GM23338 (cell line): ENCODE measurements around the gene AGPAT3. TPM values are rescaled to one million over a fixed set of nuclear protein-coding genes. Genes with fewer than 3 reads are reported as not detected.

Experiments used
- ATAC-seq: fragments of 200-7000 bp; cut with Tn5 transposase; 3 replicates; pipeline ENCODE4 v1.9.1; 2020
- DNase-seq: peaks from one replicate; pipeline ENCODE4 v3.0.0-alpha.2; 2015; ENCODE audit warnings: low spot score
- H2AFZ ChIP-seq: fragments of 200-600 bp; sonication (generic); 2 replicates; pipeline ENCODE4 v1.8.0; 2016; ENCODE audit warnings: antibody characterized with exemption, mild to moderate bottlenecking, moderate library complexity
- H3F3A ChIP-seq: fragments of 200-600 bp; sonication (generic); replicated peaks from 2 replicates; pipeline ENCODE4 v1.8.0; 2017; ENCODE audit warnings: antibody characterized with exemption, mixed run types, low read depth
- H3K27ac ChIP-seq: fragments of 200-600 bp; sonication (generic); 2 replicates; pipeline ENCODE4 v1.6.1; 2016; ENCODE audit warnings: low read depth
- H3K27me3 ChIP-seq: fragments of 200-600 bp; sonication (generic); 2 replicates; pipeline ENCODE4 v1.8.0; 2016; ENCODE audit warnings: mild to moderate bottlenecking, mixed run types, moderate library complexity; ENCODE audit not compliant: insufficient read depth
- H3K36me3 ChIP-seq: fragments of 200-600 bp; sonication (generic); 2 replicates; pipeline ENCODE4 v1.8.0; 2016; ENCODE audit warnings: mild to moderate bottlenecking; ENCODE audit not compliant: insufficient read depth
- H3K4me1 ChIP-seq: fragments of 200-600 bp; sonication (generic); 2 replicates; pipeline ENCODE4 v1.8.0; 2016; ENCODE audit warnings: mild to moderate bottlenecking, moderate library complexity; ENCODE audit not compliant: insufficient read depth
- H3K4me2 ChIP-seq: fragments of 200-600 bp; sonication (generic); 2 replicates; pipeline ENCODE4 v1.7.1; 2017; ENCODE audit warnings: mixed run types
- H3K4me3 ChIP-seq: fragments of 200-600 bp; sonication (generic); 2 replicates; pipeline ENCODE4 v1.6.1; 2016; ENCODE audit warnings: mixed run types
- H3K79me2 ChIP-seq: fragments of 200-600 bp; sonication (generic); replicated peaks from 2 replicates; pipeline ENCODE4 v1.8.0; 2017; ENCODE audit warnings: mild to moderate bottlenecking; ENCODE audit not compliant: insufficient read depth
- H3K9me2 ChIP-seq: fragments of 200-600 bp; sonication (generic); 2 replicates; pipeline ENCODE4 v1.8.0; 2017; ENCODE audit not compliant: insufficient read depth
- H4K20me1 ChIP-seq: fragments of 200-600 bp; sonication (generic); replicated peaks from 2 replicates; pipeline ENCODE4 v1.8.0; 2017; ENCODE audit warnings: mild to moderate bottlenecking; ENCODE audit not compliant: insufficient read depth
- H3K27ac Mint-ChIP-seq: 2 replicates; pipeline ENCODE4 v1.8.0; 2020; ENCODE audit warnings: inconsistent platforms, mild to moderate bottlenecking, moderate library complexity, mixed read lengths
- H3K27me3 Mint-ChIP-seq: 3 replicates; pipeline ENCODE4 v1.8.0; 2022; ENCODE audit warnings: low read depth, mild to moderate bottlenecking, moderate library complexity, mixed read lengths, inconsistent platforms; ENCODE audit not compliant: insufficient read depth, poor library complexity
- H3K36me3 Mint-ChIP-seq: 3 replicates; pipeline ENCODE4 v1.8.0; 2021; ENCODE audit warnings: low read depth, mild to moderate bottlenecking, inconsistent platforms, moderate library complexity, mixed read lengths
- H3K4me1 Mint-ChIP-seq: 3 replicates; pipeline ENCODE4 v1.8.0; 2020; ENCODE audit warnings: mild to moderate bottlenecking, inconsistent platforms, mixed read lengths
- H3K4me3 Mint-ChIP-seq: 3 replicates; pipeline ENCODE4 v1.8.0; 2021; ENCODE audit warnings: moderate library complexity, mild to moderate bottlenecking, inconsistent platforms, mixed read lengths
- H3K9me3 Mint-ChIP-seq: 3 replicates; pipeline ENCODE4 v1.8.0; 2020; ENCODE audit warnings: moderate library complexity, mild to moderate bottlenecking, inconsistent platforms, mixed read lengths
- CREB1 ChIP-seq: fragments of 250-450 bp; sonication (Bioruptor Pico); IDR thresholded peaks from 2 replicates; pipeline ENCODE4 v1.5.0; 2020; ENCODE audit warnings: low read depth, mild to moderate bottlenecking, moderate library complexity
- EZH2 ChIP-seq: fragments of 200-600 bp; sonication (generic); IDR thresholded peaks from one replicate; pipeline ENCODE4 v1.8.0; 2017; ENCODE audit warnings: antibody characterized with exemption, mild to moderate bottlenecking, low read depth; ENCODE audit not compliant: unreplicated experiment
- EZH2phosphoT487 ChIP-seq: fragments of 200-600 bp; sonication (generic); IDR thresholded peaks from one replicate; pipeline ENCODE4 v1.8.1; 2018; ENCODE audit warnings: antibody characterized with exemption; ENCODE audit not compliant: unreplicated experiment
- JUNB ChIP-seq: IDR thresholded peaks from one replicate; pipeline ENCODE4 v1.6.1; 2016; ENCODE audit warnings: antibody characterized with exemption; ENCODE audit not compliant: unreplicated experiment
- NANOG ChIP-seq: IDR thresholded peaks from 2 replicates; pipeline ENCODE4 v1.6.1; 2016; ENCODE audit warnings: antibody characterized with exemption, borderline replicate concordance
- POLR2AphosphoS5 ChIP-seq: IDR thresholded peaks from 2 replicates; pipeline ENCODE4 v1.6.1; 2016; ENCODE audit warnings: antibody characterized with exemption, low read depth
- STAT1 ChIP-seq: IDR thresholded peaks from one replicate; pipeline ENCODE4 v1.6.1; 2016; ENCODE audit warnings: antibody characterized with exemption; ENCODE audit not compliant: unreplicated experiment
- ZNF114 ChIP-seq: fragments of 250-450 bp; sonication (Bioruptor Pico); IDR thresholded peaks from 2 replicates; pipeline ENCODE4 v1.5.0; 2020; ENCODE audit warnings: mild to moderate bottlenecking, moderate library complexity
- ZNF331 ChIP-seq: fragments of 250-450 bp; sonication (Bioruptor Pico); IDR thresholded peaks from 2 replicates; pipeline ENCODE4 v1.5.0; 2020; ENCODE audit warnings: low read depth, mild to moderate bottlenecking, moderate library complexity
- polyA plus RNA-seq: library from polyadenylated mRNA; unstranded; fragments of >200 nt; fragmentation: Nextera tagmentation; extraction: Ambion mirVana; gene quantifications from 2 replicates; pipeline ENCODE4 v1.2.1, GENCODE V29; 2016
- total RNA-seq: library from RNA; depleted of rRNA; stranded (reverse); fragments of >200 nt; shearing (Covaris generic); gene quantifications from 2 replicates; pipeline ENCODE4 v1.2.3, GENCODE V29; 2014
- TF ChIP-seq, protein P1 (sequence below): IDR thresholded peaks from one replicate; pipeline ENCODE4 v1.6.1; 2018; ENCODE audit warnings: antibody characterized with exemption; ENCODE audit not compliant: unreplicated experiment
- TF ChIP-seq, protein P2 (sequence below): fragments of 250-450 bp; sonication (Bioruptor Pico); IDR thresholded peaks from 2 replicates; pipeline ENCODE4 v1.5.0; 2020; ENCODE audit warnings: mild to moderate bottlenecking, moderate library complexity
- TF ChIP-seq, protein P3 (sequence below), 2 experiments: fragments of 200-600 bp in 1 of 2; sonication (generic) in 1 of 2; conservative IDR thresholded peaks; 2 replicates each; pipeline versions ENCODE4 v1.5.1 to v1.6.1; 2016 to 2017; ENCODE audit warnings: antibody characterized with exemption in 2 of 2, low read depth in 2 of 2, mild to moderate bottlenecking in 2 of 2, moderate library complexity in 1 of 2
- TF ChIP-seq, protein P4 (sequence below): IDR thresholded peaks from 2 replicates; pipeline ENCODE4 v1.6.1; 2016; ENCODE audit warnings: antibody characterized with exemption

AGPAT3 gene
- total and polyA plus RNA-seq, 2 experiments from 2014 or later: 2.1 to 6.1 TPM

DNA sequence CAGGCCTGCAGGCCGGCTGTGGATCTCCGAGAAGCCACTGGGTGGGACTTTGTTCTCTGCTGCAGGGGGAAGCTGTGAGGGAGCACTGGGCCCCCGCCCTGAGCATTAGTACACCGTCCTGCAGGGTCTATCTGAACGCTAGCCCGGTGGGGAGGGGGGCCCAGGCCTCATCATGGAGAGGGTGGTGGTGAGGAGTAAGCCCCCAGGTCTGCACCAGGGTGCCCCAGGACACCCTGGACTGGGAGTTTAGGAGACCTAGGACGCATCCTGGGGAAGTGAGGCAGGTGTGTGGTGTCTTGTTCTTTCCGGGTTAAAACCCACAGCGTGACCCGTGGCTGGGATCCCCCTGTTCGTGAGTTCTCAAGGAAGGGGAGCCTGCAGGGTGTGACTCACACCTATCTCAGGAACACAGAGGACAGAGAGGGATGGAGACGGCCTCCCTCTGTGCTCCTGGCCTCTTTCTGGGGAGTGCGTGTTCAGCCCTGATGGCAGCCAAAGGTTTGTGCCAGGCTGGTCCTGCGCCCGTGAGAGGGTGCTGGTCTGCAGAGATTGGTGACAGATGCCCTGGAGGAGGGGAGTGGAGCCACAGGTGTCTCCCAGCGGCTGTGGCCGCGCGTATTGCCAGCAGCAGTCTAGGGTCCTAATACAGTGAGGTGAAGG, 44.8 kb downstream of the AGPAT3 start:
- ATAC-seq (peak; percentile 29; the same call in 2 of the 3 replicates), DNase-seq (no peak)
- no peaks in the 10 kb centered on the region for H3K36me3 ChIP-seq
- no peak for TF ChIP-seq NANOG
- TF ChIP-seq, protein P1, sequence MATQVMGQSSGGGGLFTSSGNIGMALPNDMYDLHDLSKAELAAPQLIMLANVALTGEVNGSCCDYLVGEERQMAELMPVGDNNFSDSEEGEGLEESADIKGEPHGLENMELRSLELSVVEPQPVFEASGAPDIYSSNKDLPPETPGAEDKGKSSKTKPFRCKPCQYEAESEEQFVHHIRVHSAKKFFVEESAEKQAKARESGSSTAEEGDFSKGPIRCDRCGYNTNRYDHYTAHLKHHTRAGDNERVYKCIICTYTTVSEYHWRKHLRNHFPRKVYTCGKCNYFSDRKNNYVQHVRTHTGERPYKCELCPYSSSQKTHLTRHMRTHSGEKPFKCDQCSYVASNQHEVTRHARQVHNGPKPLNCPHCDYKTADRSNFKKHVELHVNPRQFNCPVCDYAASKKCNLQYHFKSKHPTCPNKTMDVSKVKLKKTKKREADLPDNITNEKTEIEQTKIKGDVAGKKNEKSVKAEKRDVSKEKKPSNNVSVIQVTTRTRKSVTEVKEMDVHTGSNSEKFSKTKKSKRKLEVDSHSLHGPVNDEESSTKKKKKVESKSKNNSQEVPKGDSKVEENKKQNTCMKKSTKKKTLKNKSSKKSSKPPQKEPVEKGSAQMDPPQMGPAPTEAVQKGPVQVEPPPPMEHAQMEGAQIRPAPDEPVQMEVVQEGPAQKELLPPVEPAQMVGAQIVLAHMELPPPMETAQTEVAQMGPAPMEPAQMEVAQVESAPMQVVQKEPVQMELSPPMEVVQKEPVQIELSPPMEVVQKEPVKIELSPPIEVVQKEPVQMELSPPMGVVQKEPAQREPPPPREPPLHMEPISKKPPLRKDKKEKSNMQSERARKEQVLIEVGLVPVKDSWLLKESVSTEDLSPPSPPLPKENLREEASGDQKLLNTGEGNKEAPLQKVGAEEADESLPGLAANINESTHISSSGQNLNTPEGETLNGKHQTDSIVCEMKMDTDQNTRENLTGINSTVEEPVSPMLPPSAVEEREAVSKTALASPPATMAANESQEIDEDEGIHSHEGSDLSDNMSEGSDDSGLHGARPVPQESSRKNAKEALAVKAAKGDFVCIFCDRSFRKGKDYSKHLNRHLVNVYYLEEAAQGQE: no peak
- no peak for TF ChIP-seq ZNF331 (CRISPR knock-in tag)
- no peak for TF ChIP-seq CREB1 (CRISPR knock-in tag)
- TF ChIP-seq, protein P2, sequence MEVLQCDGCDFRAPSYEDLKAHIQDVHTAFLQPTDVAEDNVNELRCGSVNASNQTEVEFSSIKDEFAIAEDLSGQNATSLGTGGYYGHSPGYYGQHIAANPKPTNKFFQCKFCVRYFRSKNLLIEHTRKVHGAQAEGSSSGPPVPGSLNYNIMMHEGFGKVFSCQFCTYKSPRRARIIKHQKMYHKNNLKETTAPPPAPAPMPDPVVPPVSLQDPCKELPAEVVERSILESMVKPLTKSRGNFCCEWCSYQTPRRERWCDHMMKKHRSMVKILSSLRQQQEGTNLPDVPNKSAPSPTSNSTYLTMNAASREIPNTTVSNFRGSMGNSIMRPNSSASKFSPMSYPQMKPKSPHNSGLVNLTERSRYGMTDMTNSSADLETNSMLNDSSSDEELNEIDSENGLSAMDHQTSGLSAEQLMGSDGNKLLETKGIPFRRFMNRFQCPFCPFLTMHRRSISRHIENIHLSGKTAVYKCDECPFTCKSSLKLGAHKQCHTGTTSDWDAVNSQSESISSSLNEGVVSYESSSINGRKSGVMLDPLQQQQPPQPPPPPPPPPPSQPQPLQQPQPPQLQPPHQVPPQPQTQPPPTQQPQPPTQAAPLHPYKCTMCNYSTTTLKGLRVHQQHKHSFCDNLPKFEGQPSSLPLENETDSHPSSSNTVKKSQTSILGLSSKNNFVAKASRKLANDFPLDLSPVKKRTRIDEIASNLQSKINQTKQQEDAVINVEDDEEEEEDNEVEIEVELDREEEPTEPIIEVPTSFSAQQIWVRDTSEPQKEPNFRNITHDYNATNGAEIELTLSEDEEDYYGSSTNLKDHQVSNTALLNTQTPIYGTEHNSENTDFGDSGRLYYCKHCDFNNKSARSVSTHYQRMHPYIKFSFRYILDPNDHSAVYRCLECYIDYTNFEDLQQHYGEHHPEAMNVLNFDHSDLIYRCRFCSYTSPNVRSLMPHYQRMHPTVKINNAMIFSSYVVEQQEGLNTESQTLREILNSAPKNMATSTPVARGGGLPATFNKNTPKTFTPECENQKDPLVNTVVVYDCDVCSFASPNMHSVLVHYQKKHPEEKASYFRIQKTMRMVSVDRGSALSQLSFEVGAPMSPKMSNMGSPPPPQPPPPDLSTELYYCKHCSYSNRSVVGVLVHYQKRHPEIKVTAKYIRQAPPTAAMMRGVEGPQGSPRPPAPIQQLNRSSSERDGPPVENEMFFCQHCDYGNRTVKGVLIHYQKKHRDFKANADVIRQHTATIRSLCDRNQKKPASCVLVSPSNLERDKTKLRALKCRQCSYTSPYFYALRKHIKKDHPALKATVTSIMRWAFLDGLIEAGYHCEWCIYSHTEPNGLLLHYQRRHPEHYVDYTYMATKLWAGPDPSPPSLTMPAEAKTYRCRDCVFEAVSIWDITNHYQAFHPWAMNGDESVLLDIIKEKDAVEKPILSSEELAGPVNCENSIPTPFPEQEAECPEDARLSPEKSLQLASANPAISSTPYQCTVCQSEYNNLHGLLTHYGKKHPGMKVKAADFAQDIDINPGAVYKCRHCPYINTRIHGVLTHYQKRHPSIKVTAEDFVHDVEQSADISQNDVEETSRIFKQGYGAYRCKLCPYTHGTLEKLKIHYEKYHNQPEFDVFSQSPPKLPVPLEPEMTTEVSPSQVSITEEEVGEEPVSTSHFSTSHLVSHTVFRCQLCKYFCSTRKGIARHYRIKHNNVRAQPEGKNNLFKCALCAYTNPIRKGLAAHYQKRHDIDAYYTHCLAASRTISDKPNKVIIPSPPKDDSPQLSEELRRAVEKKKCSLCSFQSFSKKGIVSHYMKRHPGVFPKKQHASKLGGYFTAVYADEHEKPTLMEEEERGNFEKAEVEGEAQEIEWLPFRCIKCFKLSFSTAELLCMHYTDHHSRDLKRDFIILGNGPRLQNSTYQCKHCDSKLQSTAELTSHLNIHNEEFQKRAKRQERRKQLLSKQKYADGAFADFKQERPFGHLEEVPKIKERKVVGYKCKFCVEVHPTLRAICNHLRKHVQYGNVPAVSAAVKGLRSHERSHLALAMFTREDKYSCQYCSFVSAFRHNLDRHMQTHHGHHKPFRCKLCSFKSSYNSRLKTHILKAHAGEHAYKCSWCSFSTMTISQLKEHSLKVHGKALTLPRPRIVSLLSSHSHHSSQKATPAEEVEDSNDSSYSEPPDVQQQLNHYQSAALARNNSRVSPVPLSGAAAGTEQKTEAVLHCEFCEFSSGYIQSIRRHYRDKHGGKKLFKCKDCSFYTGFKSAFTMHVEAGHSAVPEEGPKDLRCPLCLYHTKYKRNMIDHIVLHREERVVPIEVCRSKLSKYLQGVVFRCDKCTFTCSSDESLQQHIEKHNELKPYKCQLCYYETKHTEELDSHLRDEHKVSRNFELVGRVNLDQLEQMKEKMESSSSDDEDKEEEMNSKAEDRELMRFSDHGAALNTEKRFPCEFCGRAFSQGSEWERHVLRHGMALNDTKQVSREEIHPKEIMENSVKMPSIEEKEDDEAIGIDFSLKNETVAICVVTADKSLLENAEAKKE (CRISPR knock-in tag): no peak
- TF ChIP-seq STAT1: no peak
- no peak for TF ChIP-seq EZH2phosphoT487
- no peak for TF ChIP-seq ZNF114 (CRISPR knock-in tag)
- TF ChIP-seq, protein P3, sequence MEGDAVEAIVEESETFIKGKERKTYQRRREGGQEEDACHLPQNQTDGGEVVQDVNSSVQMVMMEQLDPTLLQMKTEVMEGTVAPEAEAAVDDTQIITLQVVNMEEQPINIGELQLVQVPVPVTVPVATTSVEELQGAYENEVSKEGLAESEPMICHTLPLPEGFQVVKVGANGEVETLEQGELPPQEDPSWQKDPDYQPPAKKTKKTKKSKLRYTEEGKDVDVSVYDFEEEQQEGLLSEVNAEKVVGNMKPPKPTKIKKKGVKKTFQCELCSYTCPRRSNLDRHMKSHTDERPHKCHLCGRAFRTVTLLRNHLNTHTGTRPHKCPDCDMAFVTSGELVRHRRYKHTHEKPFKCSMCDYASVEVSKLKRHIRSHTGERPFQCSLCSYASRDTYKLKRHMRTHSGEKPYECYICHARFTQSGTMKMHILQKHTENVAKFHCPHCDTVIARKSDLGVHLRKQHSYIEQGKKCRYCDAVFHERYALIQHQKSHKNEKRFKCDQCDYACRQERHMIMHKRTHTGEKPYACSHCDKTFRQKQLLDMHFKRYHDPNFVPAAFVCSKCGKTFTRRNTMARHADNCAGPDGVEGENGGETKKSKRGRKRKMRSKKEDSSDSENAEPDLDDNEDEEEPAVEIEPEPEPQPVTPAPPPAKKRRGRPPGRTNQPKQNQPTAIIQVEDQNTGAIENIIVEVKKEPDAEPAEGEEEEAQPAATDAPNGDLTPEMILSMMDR (conservative IDR thresholded peaks at IDR 0.05; ENCODE audit: low read depth in 2 of 2): no peak
- no peak for TF ChIP-seq EZH2
- TF ChIP-seq, protein P4, sequence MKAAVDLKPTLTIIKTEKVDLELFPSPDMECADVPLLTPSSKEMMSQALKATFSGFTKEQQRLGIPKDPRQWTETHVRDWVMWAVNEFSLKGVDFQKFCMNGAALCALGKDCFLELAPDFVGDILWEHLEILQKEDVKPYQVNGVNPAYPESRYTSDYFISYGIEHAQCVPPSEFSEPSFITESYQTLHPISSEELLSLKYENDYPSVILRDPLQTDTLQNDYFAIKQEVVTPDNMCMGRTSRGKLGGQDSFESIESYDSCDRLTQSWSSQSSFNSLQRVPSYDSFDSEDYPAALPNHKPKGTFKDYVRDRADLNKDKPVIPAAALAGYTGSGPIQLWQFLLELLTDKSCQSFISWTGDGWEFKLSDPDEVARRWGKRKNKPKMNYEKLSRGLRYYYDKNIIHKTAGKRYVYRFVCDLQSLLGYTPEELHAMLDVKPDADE: no peak
- no peak for TF ChIP-seq POLR2AphosphoS5
- no peak for TF ChIP-seq JUNB
- H3K27me3 ChIP-seq: no peaks in the 10 kb centered on the region
- H3K27me3 Mint-ChIP-seq: peaks cover 3% of the 10 kb centered on the region
- H3K4me3 ChIP-seq: no peak overlapping the region
- no peaks in the 10 kb centered on the region for H3K36me3 Mint-ChIP-seq
- H3K4me1 ChIP-seq: no peaks in the 10 kb centered on the region
- no peak overlapping the region for H2AFZ ChIP-seq
- H3K9me3 Mint-ChIP-seq: no peaks in the 10 kb centered on the region
- H3K79me2 ChIP-seq: no peaks in the 10 kb centered on the region
- H3F3A ChIP-seq: no peaks in the 10 kb centered on the region
- no peaks in the 10 kb centered on the region for H3K4me1 Mint-ChIP-seq
- no peaks in the 10 kb centered on the region for H3K9me2 ChIP-seq
- no peaks in the 10 kb centered on the region for H4K20me1 ChIP-seq
- H3K4me3 Mint-ChIP-seq: no peak overlapping the region
- H3K27ac ChIP-seq: no peak overlapping the region
- no peak overlapping the region for H3K4me2 ChIP-seq
- H3K27ac Mint-ChIP-seq: no peak overlapping the region
